OCI-M1 (cell line): ENCODE results near the gene AKAP3.

Experiments
- DNase-seq: peaks from one replicate; lab custom pipeline; 2025; lab: John Stamatoyannopoulos, UW

AKAP3 gene

DNA sequence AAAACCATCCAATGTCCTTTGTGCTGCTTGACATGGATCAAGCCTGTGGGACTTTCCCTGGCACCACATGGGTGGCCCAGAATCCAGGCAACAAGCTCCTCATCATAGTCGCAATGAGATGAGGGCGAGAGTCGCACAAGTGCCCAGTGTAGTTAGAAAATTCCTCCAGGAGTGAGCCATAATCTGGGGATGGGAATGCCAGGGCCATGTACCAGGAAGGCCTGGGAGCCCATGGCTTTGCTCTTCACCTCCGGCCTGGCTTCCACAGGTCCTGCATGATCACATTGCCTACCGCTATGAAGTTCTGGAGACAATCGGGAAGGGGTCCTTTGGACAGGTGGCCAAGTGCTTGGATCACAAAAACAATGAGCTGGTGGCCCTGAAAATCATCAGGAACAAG lies 53.0 kb downstream of the AKAP3 start:
- DNase-seq = no peak

DNA sequence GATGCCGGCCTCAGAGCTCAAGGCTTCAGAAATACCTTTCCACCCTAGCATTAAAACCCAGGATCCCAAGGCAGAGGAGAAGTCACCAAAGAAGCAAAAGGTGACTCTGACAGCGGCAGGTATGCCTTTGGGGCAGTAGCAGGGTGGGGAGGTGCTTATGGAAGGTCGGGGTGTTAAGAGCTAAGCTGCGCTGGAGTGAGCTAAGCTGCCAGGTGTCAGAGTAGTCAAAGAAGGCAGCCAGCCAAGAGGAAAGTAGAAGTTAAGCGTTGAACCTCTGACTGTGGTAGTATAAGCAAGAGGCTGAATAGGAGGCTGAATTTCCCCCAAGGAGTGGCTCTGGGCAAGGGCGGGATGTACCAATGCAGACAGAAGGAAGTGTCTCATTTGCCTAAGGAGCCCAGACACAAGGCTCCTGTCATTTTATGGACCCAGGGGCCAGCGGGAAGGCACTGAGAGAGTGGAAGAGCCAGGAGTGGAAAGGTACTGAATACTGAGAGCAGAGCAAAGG lies 57.6 kb downstream of the AKAP3 start:
- no peak for DNase-seq

DNA sequence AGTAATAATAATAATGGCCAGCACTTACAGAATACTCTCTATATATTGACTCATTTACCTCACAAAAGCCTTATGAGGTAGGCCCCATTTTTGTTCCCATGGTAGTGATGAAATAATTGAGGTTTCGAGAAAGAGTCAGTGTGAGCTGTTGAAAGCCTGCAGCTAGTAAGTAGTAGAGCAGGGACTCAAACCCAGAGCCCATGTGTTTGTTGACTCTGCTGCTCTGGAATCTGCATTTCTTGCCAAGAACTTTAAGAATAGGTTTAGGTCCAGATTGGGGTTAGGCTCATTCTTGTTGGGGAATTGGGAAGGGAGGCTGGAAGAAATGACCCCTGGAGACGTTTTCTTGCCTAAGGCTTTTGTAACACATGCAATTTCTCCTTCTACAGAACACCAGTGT lies 58.9 kb downstream of the AKAP3 start:
- DNase-seq = no peak

DNA sequence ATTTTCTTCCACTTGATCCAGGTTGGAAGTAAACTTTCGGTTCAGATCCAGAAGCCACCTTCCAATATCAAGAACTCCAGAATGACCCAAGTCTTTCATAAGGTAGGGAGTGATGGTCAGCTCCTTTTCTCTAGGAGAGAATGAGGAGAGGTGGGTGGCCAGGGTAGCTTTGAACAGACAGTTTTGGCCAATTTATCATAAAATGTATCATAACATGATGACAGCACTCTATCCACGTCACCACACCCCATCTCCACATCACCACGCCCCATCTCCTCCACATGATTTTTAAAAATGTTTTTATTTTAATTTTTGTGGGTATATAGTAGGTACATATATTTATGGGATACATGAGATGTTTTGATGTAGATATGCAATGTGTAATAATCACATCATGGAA lies 59.9 kb downstream of the AKAP3 start:
- DNase-seq = no peak

DNA sequence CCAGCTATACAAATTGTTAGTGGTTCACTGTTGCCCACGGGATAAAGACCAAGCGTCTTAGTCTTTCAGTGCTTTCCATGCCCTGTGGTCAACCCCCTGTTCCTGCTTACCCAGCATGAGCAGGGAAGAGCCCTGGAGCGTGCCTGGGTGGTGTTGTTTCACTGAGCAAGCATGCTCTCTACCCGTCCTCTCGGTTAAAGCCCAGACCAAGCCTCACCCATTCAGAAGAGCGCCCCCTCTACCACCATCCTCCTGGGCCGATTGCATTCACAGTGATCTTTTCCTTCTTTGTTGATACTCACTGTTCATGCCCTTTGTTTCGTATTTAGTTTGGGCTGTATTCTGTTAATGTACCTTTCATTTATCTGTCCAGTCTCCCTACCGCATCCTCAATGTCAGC lies 61.7 kb downstream of the AKAP3 start:
- DNase-seq = no peak

DNA sequence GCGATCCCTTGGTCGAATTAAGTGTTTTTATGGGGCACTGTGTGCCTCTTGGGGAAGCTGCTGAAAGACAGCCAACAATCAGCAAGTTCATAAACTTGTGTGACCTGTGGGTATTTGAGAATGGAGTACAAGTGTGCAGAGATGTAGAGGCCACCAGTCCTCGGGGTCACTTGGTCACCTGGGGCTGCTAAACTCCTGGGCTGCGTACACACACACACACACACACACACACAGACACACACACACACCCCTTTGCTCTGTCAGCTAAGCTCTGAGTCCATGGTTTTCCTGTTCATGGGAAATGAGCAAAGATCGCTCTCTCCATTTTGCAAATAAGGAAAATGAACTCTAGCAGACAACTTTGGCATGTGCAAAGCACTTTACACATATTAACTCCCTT lies 62.4 kb downstream of the AKAP3 start:
- DNase-seq = no peak

DNA sequence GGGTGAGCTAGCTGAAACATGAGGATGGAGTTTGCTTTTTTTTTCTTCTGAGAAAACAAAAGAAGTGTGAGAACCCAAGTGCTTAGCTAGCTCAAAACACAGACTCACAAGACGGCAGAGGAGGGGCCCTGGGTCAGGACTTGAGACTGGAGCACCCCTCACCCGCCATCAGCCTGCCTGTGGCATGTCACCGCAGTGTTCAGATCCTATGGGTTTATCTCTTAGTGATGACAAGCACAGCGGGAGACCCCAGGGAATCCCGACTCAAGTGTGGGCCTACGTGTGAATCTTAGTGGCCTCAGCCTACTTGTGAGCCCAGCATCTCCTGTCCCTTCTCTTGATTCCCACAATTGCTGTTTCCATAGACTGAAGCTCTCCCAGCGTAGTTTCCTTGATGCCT lies 64.0 kb downstream of the AKAP3 start:
- DNase-seq = no peak

DNA sequence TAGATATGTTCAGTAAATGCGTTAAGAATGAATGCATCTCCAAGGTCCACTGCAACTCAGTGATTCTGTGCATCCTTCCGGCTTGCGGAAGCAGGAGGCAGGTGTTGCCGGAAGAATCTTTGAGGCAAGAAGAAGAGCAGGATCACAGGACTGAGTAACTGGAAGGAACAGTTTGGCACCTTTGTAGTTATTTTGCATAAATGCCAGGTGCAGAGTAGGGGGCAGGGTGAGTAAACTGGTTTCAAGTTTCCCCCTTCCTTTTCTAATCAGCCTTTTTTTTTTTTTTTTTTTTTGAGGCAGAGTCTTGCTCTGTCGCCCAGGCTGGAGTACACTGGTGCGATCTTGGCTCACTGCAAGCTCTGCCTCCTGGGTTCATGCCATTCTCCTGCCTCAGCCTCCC lies 64.6 kb downstream of the AKAP3 start:
- no peak for DNase-seq

DNA sequence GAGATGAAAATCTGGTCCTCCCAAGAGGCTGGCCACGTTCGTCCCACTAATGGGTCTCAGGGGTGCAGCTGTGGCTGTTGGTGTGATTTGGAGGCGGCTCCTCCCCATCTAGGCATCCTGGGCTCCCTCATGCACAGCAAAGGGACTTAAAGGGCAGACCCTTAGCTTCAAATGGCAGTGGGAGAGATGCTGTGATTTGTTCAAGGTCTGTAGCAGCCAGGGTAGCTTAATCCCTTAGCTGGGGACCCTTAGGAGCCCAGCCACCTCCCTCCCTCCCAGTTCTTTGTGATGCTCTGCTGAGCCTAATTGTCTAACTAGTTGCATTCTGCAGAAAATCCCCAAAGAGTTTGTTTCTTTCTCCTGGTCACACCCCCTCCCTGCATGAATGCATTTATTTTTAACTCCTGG lies 68.6 kb downstream of the AKAP3 start:
- no peak for DNase-seq

DNA sequence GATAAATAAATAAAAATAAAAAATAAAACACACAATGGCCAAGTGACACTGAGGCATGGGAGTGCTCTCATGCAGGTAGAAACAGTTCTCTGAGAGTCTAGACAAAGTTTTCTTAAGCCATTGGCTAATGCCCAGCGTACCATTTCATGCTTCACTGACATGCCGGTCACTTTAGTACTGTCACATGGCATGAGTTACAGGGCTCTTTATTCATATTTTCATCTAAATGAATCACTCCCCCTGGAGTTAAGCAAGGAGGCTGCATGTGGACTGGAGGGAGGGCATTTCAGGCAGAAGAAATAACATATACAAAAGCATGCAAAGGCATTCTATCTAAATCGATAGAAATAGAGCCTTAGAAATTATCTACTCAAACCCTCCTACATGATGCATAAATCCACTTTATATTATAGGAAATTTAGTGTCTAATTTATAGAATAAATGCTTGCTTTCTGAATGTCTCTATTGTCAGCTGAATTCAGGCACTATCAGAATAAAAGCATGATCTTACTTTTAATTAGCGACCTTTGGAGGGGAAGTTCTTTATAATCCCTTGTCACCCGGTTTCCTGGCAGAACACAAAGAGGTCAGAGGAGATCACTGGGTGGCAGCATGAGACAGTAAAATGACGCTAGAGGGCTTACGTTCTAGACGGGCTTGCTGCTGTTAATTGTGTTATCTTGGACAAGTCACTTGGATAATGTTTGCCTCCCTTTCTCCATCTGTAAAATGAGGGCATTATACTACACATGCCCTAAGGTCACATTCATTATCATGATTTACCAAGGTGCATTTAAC lies 69.3 kb downstream of the AKAP3 start:
- peak; percentile 72 for DNase-seq

DNA sequence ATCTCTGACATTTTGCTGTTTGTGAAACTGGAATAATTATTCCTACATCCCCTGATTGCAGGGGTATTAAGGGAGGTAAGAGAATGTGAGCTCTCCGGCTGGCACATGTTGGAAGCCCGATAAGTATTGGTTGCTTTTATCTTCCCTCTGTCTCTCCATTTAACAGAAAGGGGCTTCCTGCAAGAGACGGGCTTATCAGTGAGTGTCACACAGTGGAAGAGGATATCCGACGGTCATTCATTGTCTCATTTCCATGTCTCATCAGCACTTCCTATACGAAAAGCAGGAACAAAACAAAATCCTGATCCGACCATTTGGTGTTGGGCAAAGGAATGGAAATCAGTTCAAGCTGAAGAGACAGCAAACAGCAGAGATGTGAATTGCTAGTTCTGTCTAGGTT lies 76.2 kb downstream of the AKAP3 start:
- DNase-seq = peak; percentile 4

DNA sequence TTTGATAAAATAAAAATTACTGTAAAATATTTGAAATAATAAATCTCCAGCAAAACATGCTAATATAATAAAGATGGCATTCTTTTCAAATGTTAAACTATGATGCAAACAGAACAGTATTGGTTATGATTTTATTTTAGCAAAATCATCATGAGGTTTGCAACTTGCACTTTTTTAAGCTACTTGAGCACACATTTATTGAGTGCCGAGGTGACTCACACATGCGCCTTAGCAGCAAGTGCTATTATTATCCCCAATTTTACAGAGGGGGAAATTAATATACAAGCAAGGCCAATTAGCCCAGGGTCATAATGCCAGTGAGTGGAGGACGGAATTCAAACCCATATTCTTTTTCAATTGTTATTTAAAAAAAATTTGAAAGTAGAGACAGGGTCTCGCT lies 79.6 kb downstream of the AKAP3 start:
- DNase-seq = no peak

DNA sequence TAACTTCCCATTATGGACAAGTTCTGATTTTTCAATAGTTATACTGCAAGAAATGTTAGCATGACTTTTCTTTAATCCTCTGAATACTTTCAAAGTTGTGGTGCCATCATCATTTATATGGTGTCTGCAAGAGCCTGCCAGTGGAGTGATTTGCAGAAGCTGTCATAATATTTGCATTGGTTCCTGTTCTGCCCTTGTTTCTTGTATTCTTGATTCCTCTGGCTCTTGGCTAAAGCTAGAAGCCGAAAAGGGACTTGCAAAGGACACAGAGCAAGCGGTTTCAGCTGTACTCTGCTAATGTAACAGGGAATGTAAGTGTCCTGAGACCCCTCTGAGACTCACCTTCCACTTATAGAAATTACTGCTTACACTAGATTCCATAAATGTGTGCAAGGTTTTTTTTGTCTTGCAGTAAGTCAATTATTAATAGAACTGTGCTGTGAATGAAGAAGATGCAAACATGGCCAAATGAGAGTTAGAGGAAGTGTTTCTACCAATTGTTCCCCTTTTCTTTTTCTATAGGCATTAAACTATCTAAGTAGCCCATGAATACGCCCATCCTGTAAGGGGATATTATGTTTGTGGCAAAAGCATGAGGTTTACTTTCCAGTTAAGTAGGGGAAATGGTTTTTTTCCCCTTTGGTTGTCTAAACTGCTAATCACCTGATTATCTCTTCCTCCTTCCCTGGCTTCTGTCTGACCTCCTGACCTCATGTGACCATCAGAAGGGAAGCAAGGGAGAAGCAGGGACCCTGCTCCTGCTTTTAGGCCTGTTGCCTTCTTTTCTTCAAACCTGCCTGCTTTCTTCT lies 81.6 kb downstream of the AKAP3 start:
- peak; percentile 56 for DNase-seq

DNA sequence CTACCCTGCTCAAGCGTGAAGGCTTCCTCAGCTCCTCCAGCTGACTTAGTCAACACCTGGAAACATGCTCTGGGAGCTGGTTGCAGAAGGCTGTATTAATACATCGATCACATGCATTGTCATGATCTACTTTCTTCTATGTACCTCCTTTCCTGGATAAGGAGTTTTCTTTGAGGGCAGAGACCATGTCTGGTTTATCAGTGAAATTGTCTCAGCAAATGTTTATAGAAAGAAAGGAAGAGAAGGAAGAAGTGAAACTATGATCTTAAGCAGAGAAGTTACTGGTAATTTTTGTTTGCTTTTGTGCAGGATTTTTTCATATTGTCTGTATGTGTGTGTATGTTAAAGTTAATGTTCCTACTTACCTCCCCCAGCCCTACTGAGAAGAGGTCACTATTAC lies 82.4 kb downstream of the AKAP3 start:
- DNase-seq = no peak
